H9 (cell line): ENCODE data around the gene DSCAM. TPM values are rescaled to one million over a fixed set of nuclear protein-coding genes. Genes with fewer than 3 reads are reported as not detected.

Source experiments
- DNase-seq: peaks from one replicate; pipeline ENCODE4 v3.0.0-alpha.2; 2017
- H2AFZ ChIP-seq: one replicate; pipeline ENCODE4 v1.6.1; 2013; ENCODE audit warnings: mild to moderate bottlenecking, low read length, control low read depth, moderate library complexity
- H2AK5ac ChIP-seq: 2 replicates; pipeline ENCODE4 v1.6.1; 2013; ENCODE audit warnings: low read length, control low read depth, mixed read lengths; ENCODE audit not compliant: insufficient read length
- H2BK120ac ChIP-seq: one replicate; pipeline ENCODE4 v1.6.1; 2013; ENCODE audit warnings: low read depth, mild to moderate bottlenecking, low read length, control low read depth, inconsistent platforms; ENCODE audit not compliant: poor library complexity, severe bottlenecking
- H2BK12ac ChIP-seq: 2 replicates; pipeline ENCODE4 v1.6.1; 2013; ENCODE audit warnings: low read length, control low read depth, mixed read lengths, low read depth; ENCODE audit not compliant: insufficient read length
- H2BK15ac ChIP-seq: 2 replicates; pipeline ENCODE4 v1.6.1; 2013; ENCODE audit warnings: low read depth, low read length, control low read depth
- H2BK20ac ChIP-seq: one replicate; pipeline ENCODE4 v1.6.1; 2013; ENCODE audit warnings: low read depth, mild to moderate bottlenecking, low read length, control low read depth, inconsistent platforms; ENCODE audit not compliant: poor library complexity, severe bottlenecking
- H2BK5ac ChIP-seq: 2 replicates; pipeline ENCODE4 v1.6.1; 2013; ENCODE audit warnings: low read length, control low read depth, mixed read lengths; ENCODE audit not compliant: insufficient read length
- H3K14ac ChIP-seq: 2 replicates; pipeline ENCODE4 v1.6.1; 2013; ENCODE audit warnings: low read length, control low read depth; ENCODE audit not compliant: insufficient read depth
- H3K18ac ChIP-seq: 2 replicates; pipeline ENCODE4 v1.6.1; 2013; ENCODE audit warnings: low read depth, mild to moderate bottlenecking, mixed read lengths, low read length, control low read depth; ENCODE audit not compliant: insufficient read length
- H3K23ac ChIP-seq: 2 replicates; pipeline ENCODE4 v1.6.1; 2013; ENCODE audit warnings: low read length, control low read depth, mixed read lengths, low read depth; ENCODE audit not compliant: insufficient read length
- H3K23me2 ChIP-seq: 2 replicates; pipeline ENCODE4 v1.6.1; 2013; ENCODE audit warnings: low read depth, mild to moderate bottlenecking, mixed read lengths, low read length, control low read depth; ENCODE audit not compliant: insufficient read length, poor library complexity, severe bottlenecking
- H3K27ac ChIP-seq: 2 replicates; pipeline ENCODE4 v1.5.1; 2013; ENCODE audit warnings: low read length, control low read depth, mixed read lengths, low read depth; ENCODE audit not compliant: insufficient read length
- H3K27me3 ChIP-seq: 2 replicates; pipeline ENCODE4 v1.6.1; 2013; ENCODE audit warnings: low read length, control low read depth, inconsistent platforms; ENCODE audit not compliant: insufficient read depth
- H3K4ac ChIP-seq: 2 replicates; pipeline ENCODE4 v1.6.1; 2013; ENCODE audit warnings: low read depth, mild to moderate bottlenecking, control low read depth, inconsistent platforms, low read length, moderate library complexity
- H3K4me1 ChIP-seq: 2 replicates; pipeline ENCODE4 v1.6.1; 2013; ENCODE audit warnings: low read length, control low read depth, inconsistent platforms; ENCODE audit not compliant: insufficient read depth
- H3K4me2 ChIP-seq: 2 replicates; pipeline ENCODE4 v1.6.1; 2013; ENCODE audit warnings: low read length, control low read depth, mixed read lengths; ENCODE audit not compliant: insufficient read length, insufficient read depth
- H3K56ac ChIP-seq: 2 replicates; pipeline ENCODE4 v1.6.1; 2013; ENCODE audit warnings: low read depth, mild to moderate bottlenecking, mixed read lengths, low read length, control low read depth; ENCODE audit not compliant: insufficient read length
- H3K79me1 ChIP-seq: 2 replicates; pipeline ENCODE4 v1.6.1; 2013; ENCODE audit warnings: low read depth, mild to moderate bottlenecking, moderate library complexity, low read length, control low read depth, inconsistent platforms; ENCODE audit not compliant: insufficient read depth, poor library complexity, severe bottlenecking
- H3K79me2 ChIP-seq: 2 replicates; pipeline ENCODE4 v1.6.1; 2013; ENCODE audit warnings: low read length, control low read depth, inconsistent platforms; ENCODE audit not compliant: insufficient read depth
- H3K9ac ChIP-seq: 2 replicates; pipeline ENCODE4 v1.6.1; 2013; ENCODE audit warnings: low read length, control low read depth, mixed read lengths; ENCODE audit not compliant: insufficient read length; ENCODE audit errors: extremely low read depth
- H3K9me3 ChIP-seq: one replicate; pipeline ENCODE4 v1.6.1; 2013; ENCODE audit warnings: low read depth, low read length, inconsistent platforms; ENCODE audit not compliant: control insufficient read depth
- H3T11ph ChIP-seq: one replicate; pipeline ENCODE4 v1.6.1; 2013; ENCODE audit warnings: mild to moderate bottlenecking, low read length, control low read depth, inconsistent platforms
- H4K20me1 ChIP-seq: one replicate; pipeline ENCODE4 v1.6.1; 2013; ENCODE audit not compliant: control insufficient read depth, insufficient read length, insufficient read depth
- H4K5ac ChIP-seq: 2 replicates; pipeline ENCODE4 v1.6.1; 2013; ENCODE audit warnings: low read depth, mild to moderate bottlenecking, mixed read lengths, low read length, control low read depth; ENCODE audit not compliant: insufficient read length
- H4K8ac ChIP-seq: replicated peaks from 2 replicates; pipeline ENCODE4 v1.6.1; 2013; ENCODE audit warnings: low read length, control low read depth, mixed read lengths, low read depth; ENCODE audit not compliant: insufficient read length
- H4K91ac ChIP-seq: 2 replicates; pipeline ENCODE4 v1.6.1; 2013; ENCODE audit warnings: low read depth, mild to moderate bottlenecking, moderate library complexity, mixed read lengths, low read length, control low read depth; ENCODE audit not compliant: insufficient read length
- H3K27ac Mint-ChIP-seq, 3 experiments: 2 replicates in 2 of 3; 3 replicates in 1 of 3; pipeline ENCODE4 v1.8.0; 2020 to 2021; ENCODE audit warnings: mixed read lengths in 3 of 3, mild to moderate bottlenecking in 1 of 3, moderate library complexity in 1 of 3
- H3K27me3 Mint-ChIP-seq: 2 replicates; pipeline ENCODE4 v1.8.0; 2021; ENCODE audit warnings: low read depth, mild to moderate bottlenecking, moderate library complexity, mixed read lengths
- H3K36me3 Mint-ChIP-seq, 3 experiments: 2 replicates in 2 of 3; 3 replicates in 1 of 3; pipeline ENCODE4 v1.8.0; 2020 to 2021; ENCODE audit warnings: low read depth in 3 of 3, mixed read lengths in 3 of 3; ENCODE audit not compliant: insufficient read depth in 1 of 3
- H3K4me1 Mint-ChIP-seq, 2 experiments: 2 replicates each; pipeline ENCODE4 v1.8.0; 2020; ENCODE audit warnings: mixed read lengths in 2 of 2
- H3K4me3 Mint-ChIP-seq, 2 experiments: 2 replicates in 1 of 2; 3 replicates in 1 of 2; pipeline ENCODE4 v1.8.0; 2020 to 2021; ENCODE audit warnings: mild to moderate bottlenecking in 2 of 2, mixed read lengths in 2 of 2, moderate library complexity in 1 of 2
- H3K9me3 Mint-ChIP-seq, 2 experiments: 2 replicates in 1 of 2; 3 replicates in 1 of 2; pipeline ENCODE4 v1.8.0; 2020; ENCODE audit warnings: mild to moderate bottlenecking in 2 of 2, mixed read lengths in 2 of 2, moderate library complexity in 1 of 2
- CTCF ChIP-seq: fragments of 200-600 bp; sonication (generic); conservative IDR thresholded peaks from 3 replicates; pipeline ENCODE4 v1.8.0; 2021; ENCODE audit warnings: antibody characterized with exemption, mild to moderate bottlenecking
- WGBS: extraction: QIAGEN DNeasy Blood & Tissue Kit; methylation state at CpG from one replicate; pipeline ENCODE4 v1.1.7; 2013; ENCODE audit warnings: missing lambda C conversion rate, low lambda C conversion rate, mixed read lengths; ENCODE audit not compliant: insufficient read length; ENCODE audit errors: extremely low coverage; 5-methylcytosine and 5-hydroxymethylcytosine counted together
- total RNA-seq: library from RNA; stranded (reverse); gene quantifications from 2 replicates; pipeline ENCODE4 v1.2.1, GENCODE V29; 2021

The DSCAM gene
- total RNA-seq, 1 experiment from 2014 or later = 0.17 TPM

GRCh38 chr21:40014394-40014793, 832.6 kb downstream of the DSCAM start:
- no peak overlapping the region for H2BK15ac ChIP-seq
- H2BK120ac ChIP-seq = no peak overlapping the region
- WGBS = no CpG with 5 or more reads among the region's 9 CpGs
- H4K5ac ChIP-seq = no peak overlapping the region
- no peaks in the 10 kb centered on the region for H3K23me2 ChIP-seq
- no peak overlapping the region for H4K91ac ChIP-seq
- no peak overlapping the region for H2BK12ac ChIP-seq
- H3K27me3 ChIP-seq = no peaks in the 10 kb centered on the region
- H3K79me1 ChIP-seq = no peaks in the 10 kb centered on the region
- H2AFZ ChIP-seq = no peak overlapping the region
- H2BK5ac ChIP-seq = no peak overlapping the region
- no peak overlapping the region for H2AK5ac ChIP-seq
- no peak overlapping the region for H4K8ac ChIP-seq
- no peak overlapping the region; a peak in 1 of 7 replicates for H3K27ac Mint-ChIP-seq
- H3K23ac ChIP-seq = no peak overlapping the region
- no peak overlapping the region for H3K4me3 Mint-ChIP-seq
- H3K4ac ChIP-seq = no peak overlapping the region
- H3K9me3 Mint-ChIP-seq = peaks cover 0 to 4% of the 10 kb centered on the region in 2 experiments; a peak in 3 of 5 replicates
- no peaks in the 10 kb centered on the region for H3K9me3 ChIP-seq
- H3K79me2 ChIP-seq = no peaks in the 10 kb centered on the region
- H3T11ph ChIP-seq = no peak overlapping the region
- no peak overlapping the region for H3K27ac ChIP-seq
- H3K4me1 Mint-ChIP-seq = peaks cover 6 to 8% of the 10 kb centered on the region in 2 experiments; a peak in 3 of 4 replicates
- no peaks in the 10 kb centered on the region for H4K20me1 ChIP-seq
- no peak overlapping the region for H3K56ac ChIP-seq
- no peak for TF ChIP-seq CTCF
- no peak overlapping the region for H3K9ac ChIP-seq
- no peak overlapping the region for H2BK20ac ChIP-seq
- no peak overlapping the region for H3K4me2 ChIP-seq
- no peak overlapping the region for H3K18ac ChIP-seq
- no peak for DNase-seq
- no peak overlapping the region for H3K14ac ChIP-seq
- no peaks in the 10 kb centered on the region for H3K36me3 Mint-ChIP-seq
- peaks cover 3% of the 10 kb centered on the region; the same call in 1 of the 2 replicates for H3K27me3 Mint-ChIP-seq
- no peaks in the 10 kb centered on the region for H3K4me1 ChIP-seq
